Thymus (tissue), 11 donors: ENCODE measurements around the gene KRTAP5-10. TPM values are rescaled to one million over a fixed set of nuclear protein-coding genes. Genes with fewer than 3 reads are reported as not detected.
"Not testable (repeated sequence)": the region's sequence is repeated elsewhere in the genome, so short reads cannot be mapped to it uniquely, and the experiment has no call there.

Experiments used
- DNase-seq, 9 donors: peaks; one replicate each; pipeline ENCODE4 v3.0.0-alpha.2; 2013; ENCODE audit warnings: low spot score in 9 of 9, low read depth in 6 of 9, missing footprints in 1 of 9
- H3K27ac ChIP-seq, 2 donors: one replicate each; pipeline ENCODE4 v1.5.1; 2013; ENCODE audit warnings: control low read depth in 1 of 2, low read depth in 1 of 2, low read length in 1 of 2, mild to moderate bottlenecking in 1 of 2, moderate library complexity in 1 of 2
- H3K27me3 ChIP-seq, 2 donors: one replicate each; pipeline ENCODE4 v1.5.1; 2013; ENCODE audit warnings: low read length in 1 of 2; ENCODE audit not compliant: control insufficient read depth in 2 of 2, insufficient read depth in 1 of 2
- H3K36me3 ChIP-seq, 2 donors: one replicate each; pipeline ENCODE4 v1.5.1; 2013; ENCODE audit warnings: low read length in 1 of 2, mild to moderate bottlenecking in 1 of 2, moderate library complexity in 1 of 2; ENCODE audit not compliant: control insufficient read depth in 2 of 2, insufficient read depth in 2 of 2
- H3K4me1 ChIP-seq, 2 donors: one replicate each; pipeline ENCODE4 v1.5.1; 2013; ENCODE audit warnings: low read length in 2 of 2; ENCODE audit not compliant: control insufficient read depth in 2 of 2, insufficient read depth in 2 of 2
- H3K4me3 ChIP-seq, 2 donors: one replicate each; pipeline ENCODE4 v1.5.1; 2013; ENCODE audit warnings: low read length in 2 of 2, control low read depth in 1 of 2, mild to moderate bottlenecking in 1 of 2
- H3K9me3 ChIP-seq, 2 donors: one replicate each; pipeline ENCODE4 v1.5.1; 2013; ENCODE audit warnings: low read length in 1 of 2, mild to moderate bottlenecking in 1 of 2; ENCODE audit not compliant: control insufficient read depth in 2 of 2, insufficient read depth in 1 of 2
- WGBS: extraction: QIAGEN DNeasy Blood & Tissue Kit; methylation state at CpG from one replicate; pipeline ENCODE4 v1.1.7; 2013; 5-methylcytosine and 5-hydroxymethylcytosine counted together
- polyA plus RNA-seq: library from polyadenylated mRNA; stranded (reverse); fragments of 200-250 nt; gene quantifications from one replicate; pipeline ENCODE4 v1.2.3, GENCODE V29; 2013
- total RNA-seq: library from RNA; stranded (reverse); fragments of 120-200 nt; gene quantifications from one replicate; pipeline ENCODE4 v1.2.4, GENCODE V29; 2013
- donor health status: healthy.

Gene KRTAP5-10
- total and polyA plus RNA-seq, 2 donors = 0.16 TPM; not detected in 1

GRCh38 chr11:71566626-71567599 is 1.6 kb downstream of the KRTAP5-10 start:
- H3K4me3 ChIP-seq, H3K9me3 ChIP-seq, H3K36me3 ChIP-seq, H3K27ac ChIP-seq, H3K4me1 ChIP-seq, DNase-seq: not testable (repeated sequence)
- 89% methylated on average over 20 of the region's 21 CpGs for WGBS
- peaks cover 0 to 15% of the 10 kb centered on the region in 2 donors for H3K27me3 ChIP-seq

- H3K4me3 ChIP-seq, H3K4me1 ChIP-seq, DNase-seq, H3K9me3 ChIP-seq, H3K27ac ChIP-seq, H3K36me3 ChIP-seq: not testable (repeated sequence)
- 92% methylated on average over 8 of the region's 8 CpGs for WGBS
- peaks cover 0 to 16% of the 10 kb centered on the region in 2 donors for H3K27me3 ChIP-seq
Measured at GRCh38 chr11:71567633-71568032, 2.3 kb downstream of the KRTAP5-10 start.

- 87% methylated on average over 8 of the region's 8 CpGs for WGBS
- Histone ChIP-seq H3K36me3 (no peaks in the 10 kb centered on the region), H3K4me1 (no peaks in the 10 kb centered on the region), H3K27ac (no peak overlapping the region), H3K27me3 (peaks cover 0 to 9% of the 10 kb centered on the region in 2 donors), H3K4me3 (no peak overlapping the region), H3K9me3 (no peaks in the 10 kb centered on the region)
- no peak for DNase-seq
Measured at GRCh38 chr11:71568704-71569349, 3.5 kb downstream of the KRTAP5-10 start.

GRCh38 chr11:71571101-71571850 is 5.9 kb downstream of the KRTAP5-10 start:
- not testable (repeated sequence) for H3K4me3 ChIP-seq, H3K36me3 ChIP-seq, H3K4me1 ChIP-seq, H3K27me3 ChIP-seq, H3K9me3 ChIP-seq, H3K27ac ChIP-seq, DNase-seq
- WGBS = 90% methylated on average over 36 of the region's 39 CpGs

GRCh38 chr11:71572811-71573210 is 7.4 kb downstream of the KRTAP5-10 start:
- 87% methylated on average over 11 of the region's 11 CpGs for WGBS
- H3K9me3 ChIP-seq = no peaks in the 10 kb centered on the region
- peaks cover 0 to 6% of the 10 kb centered on the region in 2 donors for H3K27me3 ChIP-seq

GRCh38 chr11:71574418-71574817 is 9.1 kb downstream of the KRTAP5-10 start:
- WGBS = 91% methylated on average over 5 of the region's 5 CpGs
- Histone ChIP-seq H3K9me3 (no peaks in the 10 kb centered on the region), H3K4me3 (no peak overlapping the region), H3K27me3 (peaks cover 0 to 6% of the 10 kb centered on the region in 2 donors), H3K4me1 (no peaks in the 10 kb centered on the region), H3K27ac (no peak overlapping the region), H3K36me3 (no peaks in the 10 kb centered on the region)
- DNase-seq = no peak

More at GRCh38 chr11:71572811-71573210, 7.4 kb downstream of the KRTAP5-10 start:
- no peak overlapping the region for H3K27ac ChIP-seq
- H3K36me3 ChIP-seq = no peaks in the 10 kb centered on the region
- H3K4me1 ChIP-seq = no peaks in the 10 kb centered on the region
- H3K4me3 ChIP-seq = no peak overlapping the region
- DNase-seq = no peak

- Histone ChIP-seq H3K27ac (no peak overlapping the region), H3K27me3 (peaks cover 0 to 6% of the 10 kb centered on the region in 2 donors), H3K9me3 (no peaks in the 10 kb centered on the region), H3K36me3 (no peaks in the 10 kb centered on the region), H3K4me3 (no peak overlapping the region), H3K4me1 (no peaks in the 10 kb centered on the region)
- no peak for DNase-seq
- WGBS = 84% methylated on average over 4 of the region's 4 CpGs
Measured at GRCh38 chr11:71575723-71576424, 10.5 kb downstream of the KRTAP5-10 start.

- H3K9me3 ChIP-seq, H3K36me3 ChIP-seq, H3K27me3 ChIP-seq, H3K4me1 ChIP-seq, H3K27ac ChIP-seq, DNase-seq, H3K4me3 ChIP-seq: not testable (repeated sequence)
- WGBS = 93% methylated on average over 38 of the region's 41 CpGs
Measured at GRCh38 chr11:71576688-71577465, 11.5 kb downstream of the KRTAP5-10 start.
